GM18511 (cell line): ENCODE results near the gene KLHL42.
A peak's percentile ranks its signal among the peaks of the same experiment; 100 is the strongest.
"Not testable (repeated sequence)": the region's sequence is repeated elsewhere in the genome, so short reads cannot be mapped to it uniquely, and the experiment has no call there.

Experiments
- ATAC-seq: cut with Tn5 transposase; IDR thresholded peaks from one replicate; pipeline ENCODE4 v1.9.1; 2021; ENCODE audit warnings: mild to moderate bottlenecking, moderate library complexity; ENCODE audit not compliant: unreplicated experiment

KLHL42 gene

GRCh38 chr12:27814851-27815591 lies 35.0 kb downstream of the KLHL42 start:
- no peak for ATAC-seq

GRCh38 chr12:27817766-27818165 lies 37.7 kb downstream of the KLHL42 start:
- ATAC-seq: no peak

GRCh38 chr12:27818401-27818918 lies 38.4 kb downstream of the KLHL42 start:
- ATAC-seq: no peak

- ATAC-seq: no peak
These were observed 40.5 kb downstream of the KLHL42 start for GRCh38 chr12:27820564-27820963.

GRCh38 chr12:27821259-27821973 lies 41.4 kb downstream of the KLHL42 start:
- peak; percentile 26 for ATAC-seq

GRCh38 chr12:27822076-27822712 lies 42.2 kb downstream of the KLHL42 start:
- peak; percentile 70 for ATAC-seq

GRCh38 chr12:27823038-27823437 lies 43.0 kb downstream of the KLHL42 start:
- no peak for ATAC-seq

GRCh38 chr12:27824126-27824842 lies 44.3 kb downstream of the KLHL42 start:
- ATAC-seq: peak; percentile 70

- no peak for ATAC-seq
These were observed 46.0 kb downstream of the KLHL42 start for GRCh38 chr12:27826076-27826475.

GRCh38 chr12:27828196-27828595 lies 48.2 kb downstream of the KLHL42 start:
- no peak for ATAC-seq

- no peak for ATAC-seq
These were observed 58.6 kb downstream of the KLHL42 start for GRCh38 chr12:27838543-27839185.

- ATAC-seq: peak; percentile 65
These were observed 60.4 kb downstream of the KLHL42 start for GRCh38 chr12:27840229-27840999.

- ATAC-seq: no peak
These were observed 61.4 kb downstream of the KLHL42 start for GRCh38 chr12:27841392-27841882.

GRCh38 chr12:27843714-27844245 lies 63.7 kb downstream of the KLHL42 start:
- no peak for ATAC-seq

GRCh38 chr12:27844366-27845090 lies 64.5 kb downstream of the KLHL42 start:
- ATAC-seq: no peak

GRCh38 chr12:27845187-27845586 lies 65.2 kb downstream of the KLHL42 start:
- no peak for ATAC-seq

GRCh38 chr12:27845706-27846105 lies 65.7 kb downstream of the KLHL42 start:
- not testable (repeated sequence) for ATAC-seq

GRCh38 chr12:27847293-27847692 lies 67.3 kb downstream of the KLHL42 start:
- ATAC-seq: not testable (repeated sequence)

- no peak for ATAC-seq
These were observed 71.3 kb downstream of the KLHL42 start for GRCh38 chr12:27851311-27851710.
